Measurements from ENCODE around the gene COIL. TPM values are rescaled to one million over a fixed set of nuclear protein-coding genes. Genes with fewer than 3 reads are reported as not detected.
A peak's percentile ranks its signal among the peaks of the same experiment; 100 is the strongest.

The COIL gene
- total and polyA plus RNA-seq, 4 donors = 7.2 to 21.4 (median 9.7) TPM

- Histone ChIP-seq H3K4me1 (ENCODE audit: control insufficient read depth in 5 of 5, insufficient read depth in 5 of 5, low read length in 5 of 5) (peaks cover 0 to 4% (median 0%) of the 10 kb centered on the region in 5 donors), H3K4me3 (no peak overlapping the region), H3K36me3 (ENCODE audit: control insufficient read depth in 4 of 4, insufficient read depth in 4 of 4, low read length in 4 of 4) (peaks cover 0 to 4% (median 1%) of the 10 kb centered on the region in 4 donors), H3K27ac (ENCODE audit: low read depth in 1 of 2, low read length in 1 of 2) (no peak overlapping the region), H3K27me3 (ENCODE audit: control insufficient read depth in 3 of 3, insufficient read depth in 3 of 3, low read length in 2 of 3) (no peaks in the 10 kb centered on the region), H3K9me3 (ENCODE audit: control insufficient read depth in 4 of 4, insufficient read depth in 3 of 4, low read length in 3 of 4) (no peaks in the 10 kb centered on the region), H3K9ac (ENCODE audit: insufficient read depth in 1 of 2, low read length in 2 of 2) (no peak overlapping the region)
- ATAC-seq (ENCODE audit: insufficient read depth, low FRiP score) = no peak
- TF ChIP-seq, protein P1, sequence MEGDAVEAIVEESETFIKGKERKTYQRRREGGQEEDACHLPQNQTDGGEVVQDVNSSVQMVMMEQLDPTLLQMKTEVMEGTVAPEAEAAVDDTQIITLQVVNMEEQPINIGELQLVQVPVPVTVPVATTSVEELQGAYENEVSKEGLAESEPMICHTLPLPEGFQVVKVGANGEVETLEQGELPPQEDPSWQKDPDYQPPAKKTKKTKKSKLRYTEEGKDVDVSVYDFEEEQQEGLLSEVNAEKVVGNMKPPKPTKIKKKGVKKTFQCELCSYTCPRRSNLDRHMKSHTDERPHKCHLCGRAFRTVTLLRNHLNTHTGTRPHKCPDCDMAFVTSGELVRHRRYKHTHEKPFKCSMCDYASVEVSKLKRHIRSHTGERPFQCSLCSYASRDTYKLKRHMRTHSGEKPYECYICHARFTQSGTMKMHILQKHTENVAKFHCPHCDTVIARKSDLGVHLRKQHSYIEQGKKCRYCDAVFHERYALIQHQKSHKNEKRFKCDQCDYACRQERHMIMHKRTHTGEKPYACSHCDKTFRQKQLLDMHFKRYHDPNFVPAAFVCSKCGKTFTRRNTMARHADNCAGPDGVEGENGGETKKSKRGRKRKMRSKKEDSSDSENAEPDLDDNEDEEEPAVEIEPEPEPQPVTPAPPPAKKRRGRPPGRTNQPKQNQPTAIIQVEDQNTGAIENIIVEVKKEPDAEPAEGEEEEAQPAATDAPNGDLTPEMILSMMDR (IDR thresholded peaks at IDR 0.05; ENCODE audit: control extremely low read depth, extremely low read depth) = no peak
- WGBS, 2 donors = 76 to 86% methylated on average over 2 of the region's 2 CpGs
- no peak for DNase-seq
These were observed 48.1 kb upstream of the COIL start for GRCh38 chr17:57008958-57009357.

GRCh38 chr17:57006040-57006439, 45.2 kb upstream of the COIL start:
- TF ChIP-seq, protein P1 (IDR thresholded peaks at IDR 0.05; ENCODE audit: control extremely low read depth, extremely low read depth) = no peak
- ATAC-seq (ENCODE audit: insufficient read depth, low FRiP score) (no peak), DNase-seq (no peak)
- peaks cover 0 to 13% (median 6%) of the 10 kb centered on the region in 4 donors for H3K36me3 ChIP-seq (ENCODE audit: control insufficient read depth in 4 of 4, insufficient read depth in 4 of 4, low read length in 4 of 4)
- H3K4me1 ChIP-seq (ENCODE audit: control insufficient read depth in 5 of 5, insufficient read depth in 5 of 5, low read length in 5 of 5) = no peaks in the 10 kb centered on the region
- H3K4me3 ChIP-seq = no peak overlapping the region
- no peaks in the 10 kb centered on the region for H3K9me3 ChIP-seq (ENCODE audit: control insufficient read depth in 4 of 4, insufficient read depth in 3 of 4, low read length in 3 of 4)
- H3K27ac ChIP-seq (ENCODE audit: low read depth in 1 of 2, low read length in 1 of 2) = no peak overlapping the region
- WGBS, 2 donors = 85 to 90% methylated on average over 2 of the region's 2 CpGs
- H3K27me3 ChIP-seq (ENCODE audit: control insufficient read depth in 3 of 3, insufficient read depth in 3 of 3, low read length in 2 of 3) = no peaks in the 10 kb centered on the region
- H3K9ac ChIP-seq (ENCODE audit: insufficient read depth in 1 of 2, low read length in 2 of 2) = no peak overlapping the region

- H3K27ac ChIP-seq (ENCODE audit: low read depth in 1 of 2, low read length in 1 of 2) = no peak overlapping the region
- no peaks in the 10 kb centered on the region for H3K9me3 ChIP-seq (ENCODE audit: control insufficient read depth in 4 of 4, insufficient read depth in 3 of 4, low read length in 3 of 4)
- H3K27me3 ChIP-seq (ENCODE audit: control insufficient read depth in 3 of 3, insufficient read depth in 3 of 3, low read length in 2 of 3) = no peaks in the 10 kb centered on the region
- TF ChIP-seq, protein P1 (IDR thresholded peaks at IDR 0.05; ENCODE audit: control extremely low read depth, extremely low read depth) = no peak
- H3K9ac ChIP-seq (ENCODE audit: insufficient read depth in 1 of 2, low read length in 2 of 2) = no peak overlapping the region
- 53 to 68% methylated on average over 8 of the region's 8 CpGs for WGBS, 2 donors
- H3K36me3 ChIP-seq (ENCODE audit: control insufficient read depth in 4 of 4, insufficient read depth in 4 of 4, low read length in 4 of 4) = peaks cover 0 to 18% (median 6%) of the 10 kb centered on the region in 4 donors
- no peaks in the 10 kb centered on the region for H3K4me1 ChIP-seq (ENCODE audit: control insufficient read depth in 5 of 5, insufficient read depth in 5 of 5, low read length in 5 of 5)
- DNase-seq = peak in 1 of 3 donors; percentile 18
- no peak for ATAC-seq (ENCODE audit: insufficient read depth, low FRiP score)
- H3K4me3 ChIP-seq = no peak overlapping the region
These were observed 44.2 kb upstream of the COIL start for GRCh38 chr17:57004944-57005579.

DNA sequence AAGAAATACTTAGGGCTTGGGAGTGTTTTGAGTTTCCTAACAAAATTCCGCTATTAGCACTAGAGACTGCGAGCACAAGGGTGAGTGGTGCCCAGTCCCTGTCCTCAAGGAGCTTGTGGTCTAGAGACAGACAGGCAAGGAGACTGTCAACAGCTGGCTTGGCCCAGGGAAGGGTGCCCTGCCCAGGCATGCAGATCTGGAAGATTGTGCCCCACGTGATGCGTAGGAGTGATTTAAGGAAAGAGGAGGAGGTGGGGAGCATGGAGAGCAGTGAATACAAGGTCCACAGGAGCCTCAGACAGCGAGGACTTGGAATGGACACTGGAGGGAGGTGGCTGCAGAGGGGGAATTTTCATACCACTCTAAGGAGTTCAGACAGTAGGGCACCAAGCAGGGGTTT, 42.1 kb upstream of the COIL start:
- H3K4me1 ChIP-seq (ENCODE audit: control insufficient read depth in 5 of 5, insufficient read depth in 5 of 5, low read length in 5 of 5) = no peaks in the 10 kb centered on the region
- WGBS, 2 donors = 94% methylated on average over 5 of the region's 5 CpGs
- no peak overlapping the region for H3K4me3 ChIP-seq
- TF ChIP-seq, protein P1 (IDR thresholded peaks at IDR 0.05; ENCODE audit: control extremely low read depth, extremely low read depth) = no peak
- DNase-seq (no peak), ATAC-seq (ENCODE audit: insufficient read depth, low FRiP score) (no peak)
- H3K9me3 ChIP-seq (ENCODE audit: control insufficient read depth in 4 of 4, insufficient read depth in 3 of 4, low read length in 3 of 4) = no peaks in the 10 kb centered on the region
- no peak overlapping the region for H3K27ac ChIP-seq (ENCODE audit: low read depth in 1 of 2, low read length in 1 of 2)
- no peaks in the 10 kb centered on the region for H3K27me3 ChIP-seq (ENCODE audit: control insufficient read depth in 3 of 3, insufficient read depth in 3 of 3, low read length in 2 of 3)
- H3K36me3 ChIP-seq (ENCODE audit: control insufficient read depth in 4 of 4, insufficient read depth in 4 of 4, low read length in 4 of 4) = peaks cover 0 to 24% (median 6%) of the 10 kb centered on the region in 4 donors
- H3K9ac ChIP-seq (ENCODE audit: insufficient read depth in 1 of 2, low read length in 2 of 2) = no peak overlapping the region
